ENCODE results near the gene LAMA2. TPM values are rescaled to one million over a fixed set of nuclear protein-coding genes. Genes with fewer than 3 reads are reported as not detected.

Gene LAMA2
- total RNA-seq, 4 donors from 2014 or later: 1.7 to 112 (median 19.6) TPM

- no peaks in the 10 kb centered on the region for H3K36me3 ChIP-seq
- DNase-seq: no peak
- H3K9me3 ChIP-seq: no peaks in the 10 kb centered on the region
- H3K4me3 ChIP-seq: no peak overlapping the region
- 80 to 93% methylated on average over 5 to 8 of the region's 8 CpGs for WGBS, 2 donors
- TF ChIP-seq POLR2A (IDR thresholded peaks at IDR 0.05) (no peak), CTCF (IDR thresholded peaks at IDR 0.05) (no peak)
- H3K27me3 ChIP-seq: no peaks in the 10 kb centered on the region
- H3K27ac ChIP-seq: no peak overlapping the region
- intact Hi-C loops (cut with DNase I): no loop called here
- no peaks in the 10 kb centered on the region for H3K4me1 ChIP-seq
Observed at GRCh38 chr6:129417416-129418086, 534.6 kb downstream of the LAMA2 start.

- Histone ChIP-seq H3K4me3 (no peak overlapping the region), H3K27ac (no peak overlapping the region), H3K9me3 (no peaks in the 10 kb centered on the region), H3K36me3 (no peaks in the 10 kb centered on the region), H3K27me3 (no peaks in the 10 kb centered on the region), H3K4me1 (no peaks in the 10 kb centered on the region)
- DNase-seq: no peak
- 64 to 73% methylated on average over 2 of the region's 2 CpGs for WGBS, 2 donors
- intact Hi-C loops (cut with DNase I): no loop called here
- no peak for TF ChIP-seq CTCF (IDR thresholded peaks at IDR 0.05)
- no peak for TF ChIP-seq POLR2A (IDR thresholded peaks at IDR 0.05)
Observed at GRCh38 chr6:129419324-129419723, 536.4 kb downstream of the LAMA2 start.

- WGBS, 2 donors: 61 to 63% methylated on average over 2 of the region's 2 CpGs
- no peak for DNase-seq
- peaks cover 0 to 5% (median 0%) of the 10 kb centered on the region in 3 donors for H3K36me3 ChIP-seq
- H3K27me3 ChIP-seq: no peaks in the 10 kb centered on the region
- no peaks in the 10 kb centered on the region for H3K9me3 ChIP-seq
- no peaks in the 10 kb centered on the region for H3K4me1 ChIP-seq
- intact Hi-C loops (cut with DNase I): no loop called here
- no peak for TF ChIP-seq CTCF (IDR thresholded peaks at IDR 0.05)
- no peak for TF ChIP-seq POLR2A (IDR thresholded peaks at IDR 0.05)
- no peak overlapping the region for H3K4me3 ChIP-seq
- no peak overlapping the region for H3K27ac ChIP-seq
Observed at GRCh38 chr6:129426343-129426742, 543.4 kb downstream of the LAMA2 start.

- intact Hi-C loops (cut with DNase I): no loop called here
- WGBS, 2 donors: 76 to 77% methylated on average over 2 of the region's 2 CpGs
- no peak overlapping the region for H3K27ac ChIP-seq
- no peaks in the 10 kb centered on the region for H3K9me3 ChIP-seq
- DNase-seq: no peak
- H3K36me3 ChIP-seq: peaks cover 0 to 5% (median 0%) of the 10 kb centered on the region in 3 donors
- H3K4me3 ChIP-seq: no peak overlapping the region
- TF ChIP-seq POLR2A (IDR thresholded peaks at IDR 0.05) (no peak), CTCF (IDR thresholded peaks at IDR 0.05) (no peak)
- no peaks in the 10 kb centered on the region for H3K27me3 ChIP-seq
- no peaks in the 10 kb centered on the region for H3K4me1 ChIP-seq
Observed at GRCh38 chr6:129429956-129430355, 547.0 kb downstream of the LAMA2 start.

- Histone ChIP-seq H3K27me3 (no peaks in the 10 kb centered on the region), H3K27ac (no peak overlapping the region), H3K36me3 (peaks cover 0 to 5% (median 0%) of the 10 kb centered on the region in 3 donors), H3K4me1 (no peaks in the 10 kb centered on the region), H3K9me3 (no peaks in the 10 kb centered on the region), H3K4me3 (no peak overlapping the region)
- WGBS, 2 donors: 83 to 90% methylated on average over 1 of the region's 1 CpG
- DNase-seq: no peak
- intact Hi-C loops (cut with DNase I): no loop called here
- TF ChIP-seq POLR2A (IDR thresholded peaks at IDR 0.05) (no peak), CTCF (IDR thresholded peaks at IDR 0.05) (peak in 1 of 6 experiments; percentile 7)
Observed at GRCh38 chr6:129432738-129433137, 549.8 kb downstream of the LAMA2 start.
